ENCODE measurements around the gene PRPF31. TPM values are rescaled to one million over a fixed set of nuclear protein-coding genes. Genes with fewer than 3 reads are reported as not detected.

The PRPF31 gene
- total and polyA plus RNA-seq, 9 of the 15 experiments (the other 6 are each of a cell fraction or from before 2014, with no cell fraction given), result 5.8 to 92.2 (median 69.2) TPM

DNA sequence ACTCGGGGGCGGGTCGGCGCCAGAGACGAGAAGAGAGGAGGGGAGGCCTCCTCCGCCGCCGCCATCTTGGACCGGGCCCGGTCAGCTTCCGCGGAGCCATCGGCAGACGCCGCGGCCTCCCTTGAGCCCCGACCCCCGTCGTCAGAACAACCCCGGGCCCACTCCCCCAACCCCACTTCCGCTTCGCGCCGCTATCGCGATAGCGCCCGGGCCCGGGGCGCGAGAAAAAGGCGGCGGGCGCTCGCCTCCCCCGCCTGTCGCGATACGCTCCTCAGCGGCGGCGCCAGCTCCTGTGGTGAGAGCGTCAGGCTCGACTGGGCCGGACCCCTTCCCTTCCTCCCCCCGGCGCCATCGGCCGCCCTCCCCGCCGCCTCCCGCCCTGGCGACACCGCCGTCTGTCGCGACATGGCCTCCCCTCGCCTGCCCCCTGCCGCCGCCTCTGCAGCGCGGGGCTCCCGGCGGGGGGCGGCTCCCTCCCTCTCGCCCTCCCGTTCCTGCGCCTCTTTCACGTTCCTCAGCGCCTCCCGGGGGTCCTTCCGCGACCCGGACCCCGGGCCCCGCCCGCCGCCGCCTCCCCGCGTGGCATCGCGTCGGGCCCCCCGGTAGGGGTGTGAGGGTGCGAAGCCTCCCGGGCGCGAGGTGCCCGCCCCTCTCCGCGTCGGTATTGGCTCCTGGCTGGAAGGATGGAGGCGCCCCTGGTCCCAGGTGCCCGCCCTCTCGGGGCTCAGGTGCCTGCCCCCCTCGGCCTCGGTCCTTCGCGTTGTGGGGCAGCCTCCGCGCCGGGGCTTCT, 22.3 kb downstream of the PRPF31 start, which contains the start of gene CNOT3 (continued):
- TF ChIP-seq, protein P1, sequence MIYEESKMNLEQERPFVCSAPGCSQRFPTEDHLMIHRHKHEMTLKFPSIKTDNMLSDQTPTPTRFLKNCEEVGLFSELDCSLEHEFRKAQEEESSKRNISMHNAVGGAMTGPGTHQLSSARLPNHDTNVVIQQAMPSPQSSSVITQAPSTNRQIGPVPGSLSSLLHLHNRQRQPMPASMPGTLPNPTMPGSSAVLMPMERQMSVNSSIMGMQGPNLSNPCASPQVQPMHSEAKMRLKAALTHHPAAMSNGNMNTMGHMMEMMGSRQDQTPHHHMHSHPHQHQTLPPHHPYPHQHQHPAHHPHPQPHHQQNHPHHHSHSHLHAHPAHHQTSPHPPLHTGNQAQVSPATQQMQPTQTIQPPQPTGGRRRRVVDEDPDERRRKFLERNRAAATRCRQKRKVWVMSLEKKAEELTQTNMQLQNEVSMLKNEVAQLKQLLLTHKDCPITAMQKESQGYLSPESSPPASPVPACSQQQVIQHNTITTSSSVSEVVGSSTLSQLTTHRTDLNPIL (CRISPR knock-in tag; IDR thresholded peaks at IDR 0.05), result no peak
- TF ChIP-seq ZNF584 (CRISPR knock-in tag; IDR thresholded peaks at IDR 0.05; ENCODE audit: low read depth) (no peak), ZKSCAN1 (IDR thresholded peaks at IDR 0.05; ENCODE audit: low read depth, low read length) (no peak), RBBP5 (IDR thresholded peaks at IDR 0.05; ENCODE audit: borderline replicate concordance, insufficient read depth, low read length, poor library complexity, severe bottlenecking) (peak; percentile 49), ZNF239 (CRISPR knock-in tag; IDR thresholded peaks at IDR 0.05) (no peak), PML (IDR thresholded peaks at IDR 0.05; ENCODE audit: low read length) (peak; percentile 37; the same call in 1 of the 2 replicates), NBN (IDR thresholded peaks at IDR 0.05; ENCODE audit: low read depth) (0 out of 2 replicates have a peak, but pooled peaks have one; percentile 50), SMC3 (conservative IDR thresholded peaks at IDR 0.05; ENCODE audit: insufficient read depth, low read depth, low read length) (no peak), SRSF3 (IDR thresholded peaks at IDR 0.05; ENCODE audit: insufficient read depth, low read length) (no peak), U2AF1 (optimal IDR thresholded peaks at IDR 0.05; ENCODE audit: low read depth, low read length) (no peak), CTBP1 (IDR thresholded peaks at IDR 0.05; ENCODE audit: borderline replicate concordance) (no peak), ZNF780A (CRISPR knock-in tag; IDR thresholded peaks at IDR 0.05) (no peak), ERF (CRISPR knock-in tag; IDR thresholded peaks at IDR 0.05) (peak; percentile 36; the same call in 1 of the 2 replicates), HCFC1 (IDR thresholded peaks at IDR 0.05; ENCODE audit: low read depth, low read length) (peak; percentile 43; the same call in 1 of the 2 replicates), ZNF830 (CRISPR knock-in tag; IDR thresholded peaks at IDR 0.05) (no peak), SMAD3 (CRISPR knock-in tag; conservative IDR thresholded peaks at IDR 0.05) (no peak), FOXJ3 (CRISPR knock-in tag; IDR thresholded peaks at IDR 0.05) (no peak), MTA3 (IDR thresholded peaks at IDR 0.05; ENCODE audit: borderline replicate concordance) (no peak), MTF1 (CRISPR knock-in tag; IDR thresholded peaks at IDR 0.05; ENCODE audit: borderline replicate concordance) (no peak), ZNF589 (CRISPR knock-in tag; IDR thresholded peaks at IDR 0.05; ENCODE audit: low read depth) (no peak), RB1 (IDR thresholded peaks at IDR 0.05; ENCODE audit: low read depth) (peak; percentile 13; the same call in 1 of the 2 replicates)
- TF ChIP-seq, protein P2, sequence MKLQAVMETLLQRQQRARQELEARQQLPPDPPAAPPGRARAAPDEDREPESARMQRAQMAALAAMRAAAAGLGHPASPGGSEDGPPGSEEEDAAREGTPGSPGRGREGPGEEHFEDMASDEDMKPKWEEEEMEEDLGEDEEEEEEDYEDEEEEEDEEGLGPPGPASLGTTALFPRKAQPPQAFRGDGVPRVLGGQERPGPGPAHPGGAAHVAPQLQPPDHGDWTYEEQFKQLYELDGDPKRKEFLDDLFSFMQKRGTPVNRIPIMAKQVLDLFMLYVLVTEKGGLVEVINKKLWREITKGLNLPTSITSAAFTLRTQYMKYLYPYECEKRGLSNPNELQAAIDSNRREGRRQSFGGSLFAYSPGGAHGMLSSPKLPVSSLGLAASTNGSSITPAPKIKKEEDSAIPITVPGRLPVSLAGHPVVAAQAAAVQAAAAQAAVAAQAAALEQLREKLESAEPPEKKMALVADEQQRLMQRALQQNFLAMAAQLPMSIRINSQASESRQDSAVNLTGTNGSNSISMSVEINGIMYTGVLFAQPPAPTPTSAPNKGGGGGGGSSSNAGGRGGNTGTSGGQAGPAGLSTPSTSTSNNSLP (IDR thresholded peaks at IDR 0.05; ENCODE audit: borderline replicate concordance, low read depth, low read length), result no peak
- TF ChIP-seq, protein P3, sequence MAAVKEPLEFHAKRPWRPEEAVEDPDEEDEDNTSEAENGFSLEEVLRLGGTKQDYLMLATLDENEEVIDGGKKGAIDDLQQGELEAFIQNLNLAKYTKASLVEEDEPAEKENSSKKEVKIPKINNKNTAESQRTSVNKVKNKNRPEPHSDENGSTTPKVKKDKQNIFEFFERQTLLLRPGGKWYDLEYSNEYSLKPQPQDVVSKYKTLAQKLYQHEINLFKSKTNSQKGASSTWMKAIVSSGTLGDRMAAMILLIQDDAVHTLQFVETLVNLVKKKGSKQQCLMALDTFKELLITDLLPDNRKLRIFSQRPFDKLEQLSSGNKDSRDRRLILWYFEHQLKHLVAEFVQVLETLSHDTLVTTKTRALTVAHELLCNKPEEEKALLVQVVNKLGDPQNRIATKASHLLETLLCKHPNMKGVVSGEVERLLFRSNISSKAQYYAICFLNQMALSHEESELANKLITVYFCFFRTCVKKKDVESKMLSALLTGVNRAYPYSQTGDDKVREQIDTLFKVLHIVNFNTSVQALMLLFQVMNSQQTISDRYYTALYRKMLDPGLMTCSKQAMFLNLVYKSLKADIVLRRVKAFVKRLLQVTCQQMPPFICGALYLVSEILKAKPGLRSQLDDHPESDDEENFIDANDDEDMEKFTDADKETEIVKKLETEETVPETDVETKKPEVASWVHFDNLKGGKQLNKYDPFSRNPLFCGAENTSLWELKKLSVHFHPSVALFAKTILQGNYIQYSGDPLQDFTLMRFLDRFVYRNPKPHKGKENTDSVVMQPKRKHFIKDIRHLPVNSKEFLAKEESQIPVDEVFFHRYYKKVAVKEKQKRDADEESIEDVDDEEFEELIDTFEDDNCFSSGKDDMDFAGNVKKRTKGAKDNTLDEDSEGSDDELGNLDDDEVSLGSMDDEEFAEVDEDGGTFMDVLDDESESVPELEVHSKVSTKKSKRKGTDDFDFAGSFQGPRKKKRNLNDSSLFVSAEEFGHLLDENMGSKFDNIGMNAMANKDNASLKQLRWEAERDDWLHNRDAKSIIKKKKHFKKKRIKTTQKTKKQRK (IDR thresholded peaks at IDR 0.05; ENCODE audit: borderline replicate concordance, low read depth, low read length), result no peak
